ENCODE measurements around the gene FAM53A. TPM values are rescaled to one million over a fixed set of nuclear protein-coding genes. Genes with fewer than 3 reads are reported as not detected.

Gene FAM53A
- total and polyA plus RNA-seq, 2 of the 4 experiments (the other 2 are of a cell fraction): 2.0 to 3.1 TPM

DNA sequence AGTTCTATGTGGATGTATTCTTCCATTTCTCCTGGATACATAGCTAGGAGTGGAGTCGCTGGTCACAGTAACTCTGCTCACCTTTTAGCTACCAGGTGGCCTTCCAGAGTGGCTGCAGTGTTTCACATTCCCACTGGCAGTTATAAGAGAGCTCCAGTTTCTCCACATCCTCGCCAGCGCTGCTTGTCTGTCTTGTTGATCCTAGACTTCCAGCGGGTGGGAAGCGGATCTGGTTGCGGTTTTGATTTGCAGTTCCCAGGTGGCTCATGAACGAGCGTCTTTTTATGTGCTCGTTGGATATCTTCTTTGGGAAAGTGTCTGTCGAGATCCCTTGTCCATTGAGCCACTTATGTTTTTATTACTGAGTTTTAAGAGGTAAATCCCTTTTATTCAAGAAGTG is 48.8 kb upstream of the FAM53A start:
- BruUV-seq (replicated peaks): no TSS peak
- Histone ChIP-seq H2BK5ac (ENCODE audit: low read depth, low read length, poor library complexity, severe bottlenecking) (no peak overlapping the region), H3K4me3 (ENCODE audit: insufficient read depth, low read depth, low read length) (no peak overlapping the region), H3K56ac (ENCODE audit: extremely low read depth, insufficient read depth, low read length) (no peak overlapping the region), H4K8ac (ENCODE audit: low read depth in 2 of 2, low read length in 2 of 2) (no peak overlapping the region), H3K23ac (ENCODE audit: low read depth, low read length) (no peak overlapping the region), H3K14ac (replicated peaks; ENCODE audit: low read depth, low read length) (no peak overlapping the region), H2BK120ac (ENCODE audit: low read depth, low read length) (no peak overlapping the region), H3K9me1 (ENCODE audit: insufficient read depth, low read length) (peaks cover 6% of the 10 kb centered on the region), H2BK20ac (ENCODE audit: low read depth, low read length) (no peak overlapping the region), H3K27ac (ENCODE audit: insufficient read depth, low read length) (no peak overlapping the region), H2AK9ac (replicated peaks; ENCODE audit: low read depth, low read length, poor library complexity) (no peak overlapping the region), H2AFZ (replicated peaks; ENCODE audit: low read length, poor library complexity) (no peak overlapping the region), H3K4me1 (ENCODE audit: control insufficient read depth, insufficient read depth, low read length) (peaks cover 2% of the 10 kb centered on the region; the same call in 1 of the 2 replicates), H3K36me3 (ENCODE audit: control insufficient read depth, insufficient read depth, low read length) (peaks cover 45% of the 10 kb centered on the region), H3K18ac (ENCODE audit: low read depth, low read length) (no peak overlapping the region), H3K79me1 (ENCODE audit: low read depth in 1 of 2, low read length in 2 of 2) (peaks cover 43 to 71% of the 10 kb centered on the region in 2 experiments), H3K4ac (ENCODE audit: low read depth, low read length) (no peak overlapping the region), H2AK5ac (ENCODE audit: low read depth, low read length) (no peak overlapping the region), H3K4me2 (ENCODE audit: low read depth, low read length) (no peak overlapping the region), H2BK15ac (ENCODE audit: low read depth, low read length) (no peak overlapping the region), H4K91ac (ENCODE audit: insufficient read depth, low read depth, low read length) (no peak overlapping the region), H4K20me1 (ENCODE audit: insufficient read depth, low read length) (peaks cover 21% of the 10 kb centered on the region), H3K27me3 (ENCODE audit: control insufficient read depth, insufficient read depth, low read length) (no peaks in the 10 kb centered on the region), H3K9ac (ENCODE audit: low read depth, low read length) (no peak overlapping the region), H4K5ac (ENCODE audit: low read depth, low read length) (no peak overlapping the region), H3K9me3 (ENCODE audit: control insufficient read depth, insufficient read depth, low read length) (peaks cover 3% of the 10 kb centered on the region; the same call in 1 of the 2 replicates)
- 96% methylated on average over 4 of the region's 10 CpGs; no CpG with 5 or more reads in 1 of the 2 experiments for WGBS, 2 experiments (ENCODE audit: extremely low coverage in 2 of 2, insufficient read length in 1 of 2)
- in situ Hi-C loops (cut with MboI; ENCODE audit: low sequenced_read_pairs) (no loop called here), dilution Hi-C loops (cut with HindIII; ENCODE audit: low sequenced_read_pairs, unreplicated experiment) (no loop called here), intact Hi-C loops (cut with micrococcal nuclease) (no loop called here)
- CTCF ChIA-PET: no interaction called here
- ATAC-seq (ENCODE audit: low read depth): no peak
- no peak for TF ChIP-seq MAZ (IDR thresholded peaks at IDR 0.05; ENCODE audit: borderline replicate concordance, low read depth, low read length)
- TF ChIP-seq MAFK (IDR thresholded peaks at IDR 0.05; ENCODE audit: low read depth, low read length): no peak
- TF ChIP-seq, protein P1, sequence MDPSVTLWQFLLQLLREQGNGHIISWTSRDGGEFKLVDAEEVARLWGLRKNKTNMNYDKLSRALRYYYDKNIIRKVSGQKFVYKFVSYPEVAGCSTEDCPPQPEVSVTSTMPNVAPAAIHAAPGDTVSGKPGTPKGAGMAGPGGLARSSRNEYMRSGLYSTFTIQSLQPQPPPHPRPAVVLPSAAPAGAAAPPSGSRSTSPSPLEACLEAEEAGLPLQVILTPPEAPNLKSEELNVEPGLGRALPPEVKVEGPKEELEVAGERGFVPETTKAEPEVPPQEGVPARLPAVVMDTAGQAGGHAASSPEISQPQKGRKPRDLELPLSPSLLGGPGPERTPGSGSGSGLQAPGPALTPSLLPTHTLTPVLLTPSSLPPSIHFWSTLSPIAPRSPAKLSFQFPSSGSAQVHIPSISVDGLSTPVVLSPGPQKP (IDR thresholded peaks at IDR 0.05; ENCODE audit: borderline replicate concordance, low read depth, low read length): no peak
- TF ChIP-seq, protein P2, sequence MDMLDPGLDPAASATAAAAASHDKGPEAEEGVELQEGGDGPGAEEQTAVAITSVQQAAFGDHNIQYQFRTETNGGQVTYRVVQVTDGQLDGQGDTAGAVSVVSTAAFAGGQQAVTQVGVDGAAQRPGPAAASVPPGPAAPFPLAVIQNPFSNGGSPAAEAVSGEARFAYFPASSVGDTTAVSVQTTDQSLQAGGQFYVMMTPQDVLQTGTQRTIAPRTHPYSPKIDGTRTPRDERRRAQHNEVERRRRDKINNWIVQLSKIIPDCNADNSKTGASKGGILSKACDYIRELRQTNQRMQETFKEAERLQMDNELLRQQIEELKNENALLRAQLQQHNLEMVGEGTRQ (IDR thresholded peaks at IDR 0.05; ENCODE audit: low read depth, low read length): no peak
- TF ChIP-seq MXI1 (IDR thresholded peaks at IDR 0.05; ENCODE audit: borderline replicate concordance, low read depth, low read length): no peak
- no peak for TF ChIP-seq CHD1 (IDR thresholded peaks at IDR 0.05; ENCODE audit: low read depth, low read length)
- TF ChIP-seq RAD21 (IDR thresholded peaks at IDR 0.05; ENCODE audit: low read length): no peak
- no peak for TF ChIP-seq FOS (IDR thresholded peaks at IDR 0.05; ENCODE audit: low read depth, low read length)
- no peak for TF ChIP-seq RFX5 (IDR thresholded peaks at IDR 0.05; ENCODE audit: low read depth, low read length)
- no peak for TF ChIP-seq SMC3 (IDR thresholded peaks at IDR 0.05; ENCODE audit: low read depth, low read length)
- TF ChIP-seq NFE2L2 (IDR thresholded peaks at IDR 0.05; ENCODE audit: low read depth, low read length): no peak
- no peak for TF ChIP-seq BHLHE40 (IDR thresholded peaks at IDR 0.05; ENCODE audit: low read depth, low read length)
- no peak for TF ChIP-seq CEBPB (IDR thresholded peaks at IDR 0.05; ENCODE audit: low read depth, low read length)
- no peak for TF ChIP-seq POLR2A (IDR thresholded peaks at IDR 0.05; ENCODE audit: low read depth, low read length)
- TF ChIP-seq, protein P3, sequence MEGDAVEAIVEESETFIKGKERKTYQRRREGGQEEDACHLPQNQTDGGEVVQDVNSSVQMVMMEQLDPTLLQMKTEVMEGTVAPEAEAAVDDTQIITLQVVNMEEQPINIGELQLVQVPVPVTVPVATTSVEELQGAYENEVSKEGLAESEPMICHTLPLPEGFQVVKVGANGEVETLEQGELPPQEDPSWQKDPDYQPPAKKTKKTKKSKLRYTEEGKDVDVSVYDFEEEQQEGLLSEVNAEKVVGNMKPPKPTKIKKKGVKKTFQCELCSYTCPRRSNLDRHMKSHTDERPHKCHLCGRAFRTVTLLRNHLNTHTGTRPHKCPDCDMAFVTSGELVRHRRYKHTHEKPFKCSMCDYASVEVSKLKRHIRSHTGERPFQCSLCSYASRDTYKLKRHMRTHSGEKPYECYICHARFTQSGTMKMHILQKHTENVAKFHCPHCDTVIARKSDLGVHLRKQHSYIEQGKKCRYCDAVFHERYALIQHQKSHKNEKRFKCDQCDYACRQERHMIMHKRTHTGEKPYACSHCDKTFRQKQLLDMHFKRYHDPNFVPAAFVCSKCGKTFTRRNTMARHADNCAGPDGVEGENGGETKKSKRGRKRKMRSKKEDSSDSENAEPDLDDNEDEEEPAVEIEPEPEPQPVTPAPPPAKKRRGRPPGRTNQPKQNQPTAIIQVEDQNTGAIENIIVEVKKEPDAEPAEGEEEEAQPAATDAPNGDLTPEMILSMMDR (conservative IDR thresholded peaks at IDR 0.05; ENCODE audit: low read depth, low read length): no peak
- TF ChIP-seq RCOR1 (IDR thresholded peaks at IDR 0.05; ENCODE audit: insufficient replicate concordance, low read length): no peak
- DNase-seq: no peak
- POLR2A ChIA-PET (ENCODE audit: unreplicated experiment): no interaction called here
